LNCaP clone FGC (cell line): ENCODE results near the gene COL23A1.

Experiments used
- DNase-seq: peaks from one replicate; pipeline ENCODE4 v3.0.0-alpha.2; 2011; ENCODE audit warnings: low read depth
- H3K4me3 ChIP-seq: 2 replicates; pipeline ENCODE4 v1.5.1; 2011; ENCODE audit warnings: mild to moderate bottlenecking, low read depth, low read length, control low read depth
- CTCF ChIP-seq: IDR thresholded peaks from 2 replicates; pipeline ENCODE4 v1.5.1; 2012; ENCODE audit warnings: mild to moderate bottlenecking; ENCODE audit not compliant: control insufficient read depth, insufficient read depth; ENCODE audit errors: extremely low read depth

Gene COL23A1

DNA sequence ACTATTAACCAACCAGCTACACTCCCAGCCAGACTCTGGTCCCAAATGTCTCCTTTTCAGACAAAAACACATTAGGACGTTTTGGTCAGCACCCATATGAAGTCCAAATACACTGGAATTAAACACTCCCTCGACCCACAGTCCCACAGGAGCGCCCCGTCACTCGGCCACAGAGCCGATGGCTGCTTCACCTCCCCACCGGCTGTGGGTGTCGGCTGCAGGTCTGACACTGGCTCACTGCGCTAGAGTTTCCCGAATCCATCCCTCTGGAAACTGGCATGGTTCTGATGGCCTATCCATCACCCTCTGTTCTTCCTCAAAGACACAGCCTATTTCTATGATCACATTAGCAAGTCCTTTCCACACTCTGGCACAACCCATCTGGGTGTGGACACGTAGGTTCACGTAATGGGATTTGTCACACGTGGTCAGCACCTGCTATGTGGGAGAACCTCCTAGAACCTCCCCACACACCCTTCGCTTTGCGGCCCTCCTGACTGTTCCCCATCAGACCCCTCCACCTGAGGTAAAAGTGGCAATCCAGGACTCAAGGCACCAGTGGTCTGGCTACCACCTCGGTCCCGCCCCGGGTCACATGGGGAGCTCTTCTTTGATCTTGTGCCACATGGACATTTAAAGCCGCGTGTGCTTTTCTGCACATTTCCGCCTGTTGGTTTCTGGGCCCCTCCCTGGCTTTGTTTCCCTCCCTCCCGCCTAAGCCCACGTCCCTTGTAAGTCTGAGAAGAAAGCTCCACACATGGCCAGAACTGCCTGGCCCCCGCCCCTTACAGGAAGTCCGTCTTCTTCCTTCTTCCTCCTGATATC lies 226.5 kb downstream of the COL23A1 start:
- no peak for TF ChIP-seq CTCF
- no peak overlapping the region for H3K4me3 ChIP-seq
- no peak for DNase-seq

- TF ChIP-seq CTCF = no peak
- no peak overlapping the region for H3K4me3 ChIP-seq
- no peak for DNase-seq
Measured at GRCh38 chr5:178361657-178362445, 228.3 kb downstream of the COL23A1 start.

- no peak for DNase-seq
- TF ChIP-seq CTCF = no peak
- H3K4me3 ChIP-seq = no peak overlapping the region
Measured at GRCh38 chr5:178360926-178361235, 229.3 kb downstream of the COL23A1 start.

DNA sequence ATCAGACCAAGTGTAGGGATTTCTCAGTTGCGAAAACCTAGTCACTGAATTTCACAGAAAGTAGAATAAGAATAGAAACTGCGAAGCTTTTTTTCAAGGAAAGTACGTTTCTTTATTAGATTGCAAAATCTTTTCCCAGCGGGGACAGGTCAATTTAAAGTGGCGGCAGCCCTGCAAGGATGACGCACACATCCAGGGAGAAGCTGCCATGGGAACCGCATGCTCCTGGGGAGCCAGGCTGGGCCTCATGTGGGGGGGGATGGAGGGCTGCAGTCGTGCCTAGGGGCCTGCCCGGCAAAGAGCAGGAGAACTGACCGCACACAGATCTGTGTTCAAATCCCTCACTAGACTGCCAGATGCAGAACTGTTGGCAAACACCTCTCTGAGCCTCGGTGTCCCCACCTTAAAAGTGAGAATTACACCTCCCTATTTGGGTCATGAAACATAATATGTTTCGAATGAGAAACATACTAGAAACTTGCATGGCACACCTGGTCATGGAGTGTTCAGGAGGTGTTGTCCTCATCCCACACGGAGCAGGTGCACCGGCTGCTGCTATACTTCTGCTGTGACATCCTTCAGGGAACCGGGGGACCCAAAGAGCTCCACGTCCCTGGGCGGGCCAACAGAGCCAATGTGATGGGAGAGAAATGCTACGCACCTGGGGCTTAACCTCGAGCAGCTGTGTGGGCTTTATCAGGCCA lies 229.8 kb downstream of the COL23A1 start:
- TF ChIP-seq CTCF = no peak
- DNase-seq = no peak
- H3K4me3 ChIP-seq = no peak overlapping the region

DNA sequence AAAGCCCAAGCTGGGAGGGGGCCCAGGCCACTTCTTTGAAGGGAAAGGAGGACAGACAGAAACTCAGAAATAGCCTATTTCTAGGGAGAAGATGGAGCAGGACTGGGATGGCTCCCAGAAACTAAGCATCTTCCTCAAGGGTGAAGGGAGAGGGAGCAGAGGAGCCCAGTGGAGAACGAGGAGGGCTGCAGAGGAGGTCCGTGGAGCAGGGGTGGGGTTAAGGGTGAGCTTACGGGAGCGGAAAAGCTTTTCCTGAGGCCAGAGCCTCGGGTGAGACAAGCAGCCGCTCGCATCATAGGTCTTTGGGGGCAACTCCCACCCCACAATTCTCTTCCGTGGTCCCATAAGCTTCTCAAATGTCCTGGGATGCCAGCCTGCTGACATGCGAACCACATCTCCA lies 230.5 kb downstream of the COL23A1 start:
- no peak for TF ChIP-seq CTCF
- no peak overlapping the region for H3K4me3 ChIP-seq
- no peak for DNase-seq

DNA sequence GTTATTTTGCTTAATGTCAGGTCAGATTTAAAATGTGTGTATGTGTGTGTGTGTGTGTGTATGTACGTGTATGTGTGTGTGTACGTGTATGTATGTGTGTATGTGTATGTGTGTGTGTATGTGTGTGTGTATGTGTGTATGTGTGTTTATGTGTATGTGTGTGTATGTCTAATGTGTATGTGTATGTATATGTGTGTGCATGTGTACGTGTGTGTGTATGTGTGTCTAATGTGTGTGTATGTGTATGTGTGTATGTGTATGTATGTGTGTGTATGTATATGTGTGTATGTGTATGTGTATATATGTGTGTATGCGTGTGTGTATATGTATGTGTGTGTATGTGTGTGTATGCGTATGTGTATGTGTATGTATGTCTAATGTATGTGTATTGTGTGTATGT lies 232.5 kb downstream of the COL23A1 start:
- H3K4me3 ChIP-seq = no peak overlapping the region
- DNase-seq = no peak

More for the DNA sequence above, 232.5 kb downstream of the COL23A1 start:
- no peak for TF ChIP-seq CTCF
